HAP-1 (cell line): Measurements from ENCODE around the gene EHBP1.

ENCODE experiments used
- DNase-seq, 2 experiments: peaks; one replicate each; pipeline ENCODE4 v3.0.0-alpha.2; 2016 to 2020; ENCODE audit warnings: low spot score in 2 of 2
- H3K27me3 ChIP-seq: fragments of 250-450 bp; sonication (Bioruptor Pico); 2 replicates; pipeline ENCODE4 v1.5.1; 2020; ENCODE audit warnings: low read depth, mild to moderate bottlenecking, moderate library complexity
- H3K36me3 ChIP-seq: fragments of 250-450 bp; sonication (Bioruptor Pico); replicated peaks from 2 replicates; pipeline ENCODE4 v1.5.1; 2020; ENCODE audit warnings: mild to moderate bottlenecking
- H3K4me1 ChIP-seq: fragments of 250-450 bp; sonication (Bioruptor Pico); 2 replicates; pipeline ENCODE4 v1.5.1; 2020; ENCODE audit warnings: mild to moderate bottlenecking
- H3K4me3 ChIP-seq: fragments of 250-450 bp; sonication (Bioruptor Pico); 2 replicates; pipeline ENCODE4 v1.5.1; 2020; ENCODE audit warnings: mild to moderate bottlenecking, moderate library complexity
- H3K9me3 ChIP-seq: fragments of 250-450 bp; sonication (Bioruptor Pico); 2 replicates; pipeline ENCODE4 v1.5.1; 2020; ENCODE audit warnings: mild to moderate bottlenecking, moderate library complexity
- in situ Hi-C: fragments of 300-500 bp; cut with MboI; formaldehyde crosslinking; loops from 3 replicates; pipeline ENCODE4 v1.14.3; 2020; ENCODE audit warnings: low sequenced_read_pairs, inconsistent platforms, mixed read lengths

Gene EHBP1

GRCh38 chr2:63052411-63053080 lies 347.0 kb downstream of the EHBP1 start:
- Histone ChIP-seq H3K4me3 (no peak overlapping the region), H3K36me3 (peaks cover 49% of the 10 kb centered on the region), H3K4me1 (peaks cover 7% of the 10 kb centered on the region), H3K9me3 (no peaks in the 10 kb centered on the region), H3K27me3 (no peaks in the 10 kb centered on the region)
- DNase-seq: no peak
- in situ Hi-C loops: no loop called here

- Histone ChIP-seq H3K4me1 (peaks cover 7% of the 10 kb centered on the region), H3K36me3 (peaks cover 50% of the 10 kb centered on the region), H3K9me3 (no peaks in the 10 kb centered on the region), H3K27me3 (no peaks in the 10 kb centered on the region), H3K4me3 (no peak overlapping the region)
- in situ Hi-C loops: no loop called here
- DNase-seq: no peak
Observed at GRCh38 chr2:63053081-63053888, 347.8 kb downstream of the EHBP1 start.

GRCh38 chr2:63053889-63054602 lies 348.5 kb downstream of the EHBP1 start:
- Histone ChIP-seq H3K36me3 (peaks cover 50% of the 10 kb centered on the region), H3K27me3 (no peaks in the 10 kb centered on the region), H3K9me3 (no peaks in the 10 kb centered on the region), H3K4me3 (no peak overlapping the region), H3K4me1 (peaks cover 4% of the 10 kb centered on the region; the same call in 1 of the 2 replicates)
- no peak for DNase-seq
- in situ Hi-C loops: no loop called here

GRCh38 chr2:63054841-63055225 lies 349.3 kb downstream of the EHBP1 start:
- Histone ChIP-seq H3K27me3 (no peaks in the 10 kb centered on the region), H3K9me3 (no peaks in the 10 kb centered on the region), H3K4me1 (no peaks in the 10 kb centered on the region), H3K4me3 (no peak overlapping the region), H3K36me3 (peaks cover 50% of the 10 kb centered on the region)
- in situ Hi-C loops: no loop called here
- no peak for DNase-seq

- Histone ChIP-seq H3K9me3 (no peaks in the 10 kb centered on the region), H3K27me3 (no peaks in the 10 kb centered on the region), H3K36me3 (peaks cover 50% of the 10 kb centered on the region), H3K4me3 (no peak overlapping the region), H3K4me1 (no peaks in the 10 kb centered on the region; the same call in 1 of the 2 replicates)
- no peak for DNase-seq
- in situ Hi-C loops: no loop called here
Observed at GRCh38 chr2:63055226-63056106, 350.0 kb downstream of the EHBP1 start.

GRCh38 chr2:63056107-63057050 lies 350.9 kb downstream of the EHBP1 start:
- Histone ChIP-seq H3K4me1 (no peaks in the 10 kb centered on the region; the same call in 1 of the 2 replicates), H3K4me3 (no peak overlapping the region), H3K27me3 (no peaks in the 10 kb centered on the region), H3K9me3 (no peaks in the 10 kb centered on the region), H3K36me3 (peaks cover 50% of the 10 kb centered on the region)
- no peak for DNase-seq
- in situ Hi-C loops: no loop called here

- no peaks in the 10 kb centered on the region for H3K9me3 ChIP-seq
- no peak for DNase-seq
- H3K27me3 ChIP-seq: no peaks in the 10 kb centered on the region
- in situ Hi-C loops: no loop called here
- H3K36me3 ChIP-seq: peaks cover 46% of the 10 kb centered on the region
- no peak overlapping the region for H3K4me3 ChIP-seq
- H3K4me1 ChIP-seq: no peaks in the 10 kb centered on the region; the same call in 1 of the 2 replicates
Observed at GRCh38 chr2:63057249-63058143, 352.0 kb downstream of the EHBP1 start.

- Histone ChIP-seq H3K27me3 (no peaks in the 10 kb centered on the region), H3K36me3 (peaks cover 38% of the 10 kb centered on the region), H3K4me3 (no peak overlapping the region), H3K9me3 (no peaks in the 10 kb centered on the region), H3K4me1 (no peaks in the 10 kb centered on the region; the same call in 1 of the 2 replicates)
- in situ Hi-C loops: no loop called here
- DNase-seq: no peak
Observed at GRCh38 chr2:63058144-63058920, 352.8 kb downstream of the EHBP1 start.

GRCh38 chr2:63058921-63059792 lies 353.6 kb downstream of the EHBP1 start:
- Histone ChIP-seq H3K9me3 (no peaks in the 10 kb centered on the region), H3K4me3 (no peak overlapping the region), H3K36me3 (peaks cover 29% of the 10 kb centered on the region), H3K4me1 (no peaks in the 10 kb centered on the region; the same call in 1 of the 2 replicates), H3K27me3 (no peaks in the 10 kb centered on the region)
- in situ Hi-C loops: no loop called here
- DNase-seq: no peak

GRCh38 chr2:63059793-63060471 lies 354.4 kb downstream of the EHBP1 start:
- Histone ChIP-seq H3K4me1 (no peaks in the 10 kb centered on the region; the same call in 1 of the 2 replicates), H3K27me3 (no peaks in the 10 kb centered on the region), H3K9me3 (no peaks in the 10 kb centered on the region), H3K36me3 (peaks cover 24% of the 10 kb centered on the region), H3K4me3 (peak overlapping the region; percentile 7)
- DNase-seq: peak in 1 of 2 experiments; percentile 4
- in situ Hi-C loops: no loop called here
